ENCODE results near the gene MIEF2.

GRCh38 chr17:18252160-18252559 is 8.3 kb upstream of the MIEF2 start:
- no peak for TF ChIP-seq CTCF (IDR thresholded peaks at IDR 0.05)
- no peak for TF ChIP-seq POLR2A (IDR thresholded peaks at IDR 0.05)
- no peak for TF ChIP-seq EP300 (IDR thresholded peaks at IDR 0.05)
- no peak for TF ChIP-seq POLR2AphosphoS5 (IDR thresholded peaks at IDR 0.05)
